HG03159 (cell line): ENCODE data around the gene TSC22D1.

Source experiments
- ATAC-seq: cut with Tn5 transposase; IDR thresholded peaks from one replicate; pipeline ENCODE4 v1.9.1; 2021; ENCODE audit warnings: mild to moderate bottlenecking, moderate library complexity; ENCODE audit not compliant: unreplicated experiment

Gene TSC22D1

GRCh38 chr13:44508562-44509077, 67.5 kb downstream of the TSC22D1 start:
- ATAC-seq, result no peak

- ATAC-seq, result no peak
Measured at GRCh38 chr13:44507639-44508038, 68.5 kb downstream of the TSC22D1 start.

GRCh38 chr13:44506719-44507118, 69.4 kb downstream of the TSC22D1 start:
- ATAC-seq, result no peak

DNA sequence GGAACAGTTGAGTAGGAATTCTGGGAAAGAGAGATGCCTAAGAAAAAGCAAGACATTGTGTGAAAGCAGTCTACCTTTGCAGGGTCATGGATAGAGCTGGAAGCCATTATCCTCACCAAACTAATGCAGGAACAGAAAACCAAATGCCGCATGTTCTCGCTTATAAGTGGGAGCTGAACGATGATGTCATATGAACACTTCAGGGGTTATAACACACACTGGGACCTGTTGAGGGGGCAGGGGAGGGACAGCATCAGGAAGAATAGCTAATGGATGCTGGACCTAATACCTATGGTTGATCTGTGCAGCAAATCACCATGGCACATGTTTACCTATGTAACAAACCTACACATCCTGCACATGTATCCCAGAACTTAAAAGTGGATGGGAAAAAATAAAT, 69.9 kb downstream of the TSC22D1 start:
- no peak for ATAC-seq

DNA sequence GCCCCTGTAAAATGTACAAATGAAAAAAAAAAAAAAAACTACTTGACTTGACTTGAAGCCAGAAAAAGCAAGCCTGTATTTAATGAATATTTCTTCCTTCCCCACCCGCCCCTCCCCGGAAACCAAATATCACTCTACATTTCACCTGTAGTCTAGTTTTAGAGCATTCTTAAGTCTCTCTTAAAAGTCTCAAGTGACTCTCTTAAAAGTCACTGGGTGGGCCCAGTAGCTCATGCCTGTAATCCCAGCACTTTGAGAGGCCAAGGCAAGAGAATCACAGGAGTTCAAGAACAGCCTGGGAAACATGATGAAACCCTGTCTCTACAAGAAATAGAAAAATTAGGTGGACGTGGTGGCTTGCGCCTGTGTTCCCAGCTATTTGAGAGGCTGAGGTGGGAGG, 72.0 kb downstream of the TSC22D1 start:
- ATAC-seq, result no peak

GRCh38 chr13:44498969-44499368, 77.2 kb downstream of the TSC22D1 start:
- ATAC-seq, result no peak

- no peak for ATAC-seq
Measured at GRCh38 chr13:44498502-44498901, 77.6 kb downstream of the TSC22D1 start.

GRCh38 chr13:44497801-44498200, 78.3 kb downstream of the TSC22D1 start:
- no peak for ATAC-seq

GRCh38 chr13:44493213-44493812, 82.8 kb downstream of the TSC22D1 start:
- no peak for ATAC-seq

GRCh38 chr13:44489751-44490150, 86.4 kb downstream of the TSC22D1 start:
- no peak for ATAC-seq

- ATAC-seq, result no peak
Measured at GRCh38 chr13:44487989-44488388, 88.1 kb downstream of the TSC22D1 start.

DNA sequence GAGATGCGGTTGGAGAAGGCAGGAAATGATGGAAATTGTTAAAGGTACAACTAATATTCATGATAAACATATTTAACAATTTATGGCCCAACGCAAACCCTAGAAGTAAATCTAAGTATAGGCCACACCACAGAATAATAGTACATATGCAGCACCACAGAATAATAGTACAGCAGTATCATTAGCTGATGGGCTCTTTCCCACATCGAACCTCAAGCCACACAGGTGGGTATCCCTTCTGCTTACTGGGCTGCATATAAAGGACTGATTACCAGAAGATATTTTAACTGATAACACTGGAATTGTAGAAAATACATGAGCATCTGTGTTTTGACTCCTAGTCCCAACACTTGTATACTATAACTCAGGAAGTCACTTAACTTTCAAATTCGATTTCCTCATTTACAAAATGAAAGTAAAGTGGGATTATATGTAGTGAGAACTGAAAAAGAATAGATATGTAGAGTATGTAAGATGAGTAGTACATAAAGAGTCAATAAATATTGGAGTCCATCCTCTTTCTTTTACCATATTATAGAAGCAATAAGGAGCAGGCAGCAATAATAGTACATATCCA, 91.5 kb downstream of the TSC22D1 start:
- ATAC-seq, result peak; percentile 49

GRCh38 chr13:44474122-44474910, 101.8 kb downstream of the TSC22D1 start:
- no peak for ATAC-seq

DNA sequence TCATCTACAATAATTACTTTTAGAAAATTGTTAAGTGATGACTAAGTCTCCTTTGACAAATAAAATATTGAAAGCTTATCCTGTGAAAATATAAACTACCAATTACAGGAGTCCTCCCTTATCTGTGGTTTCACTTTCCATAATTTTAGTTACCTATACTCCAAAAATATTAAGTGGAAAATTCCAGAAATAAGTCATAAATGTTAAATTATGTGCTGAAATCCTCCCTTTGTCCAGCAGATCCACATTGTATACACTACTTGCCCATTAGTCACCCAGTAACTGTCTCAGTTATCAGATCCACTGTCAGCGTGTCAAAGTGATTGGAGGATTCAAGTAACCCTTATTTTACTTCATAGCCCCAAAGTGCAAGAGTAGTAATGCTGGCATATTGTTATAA, 104.4 kb downstream of the TSC22D1 start:
- no peak for ATAC-seq

DNA sequence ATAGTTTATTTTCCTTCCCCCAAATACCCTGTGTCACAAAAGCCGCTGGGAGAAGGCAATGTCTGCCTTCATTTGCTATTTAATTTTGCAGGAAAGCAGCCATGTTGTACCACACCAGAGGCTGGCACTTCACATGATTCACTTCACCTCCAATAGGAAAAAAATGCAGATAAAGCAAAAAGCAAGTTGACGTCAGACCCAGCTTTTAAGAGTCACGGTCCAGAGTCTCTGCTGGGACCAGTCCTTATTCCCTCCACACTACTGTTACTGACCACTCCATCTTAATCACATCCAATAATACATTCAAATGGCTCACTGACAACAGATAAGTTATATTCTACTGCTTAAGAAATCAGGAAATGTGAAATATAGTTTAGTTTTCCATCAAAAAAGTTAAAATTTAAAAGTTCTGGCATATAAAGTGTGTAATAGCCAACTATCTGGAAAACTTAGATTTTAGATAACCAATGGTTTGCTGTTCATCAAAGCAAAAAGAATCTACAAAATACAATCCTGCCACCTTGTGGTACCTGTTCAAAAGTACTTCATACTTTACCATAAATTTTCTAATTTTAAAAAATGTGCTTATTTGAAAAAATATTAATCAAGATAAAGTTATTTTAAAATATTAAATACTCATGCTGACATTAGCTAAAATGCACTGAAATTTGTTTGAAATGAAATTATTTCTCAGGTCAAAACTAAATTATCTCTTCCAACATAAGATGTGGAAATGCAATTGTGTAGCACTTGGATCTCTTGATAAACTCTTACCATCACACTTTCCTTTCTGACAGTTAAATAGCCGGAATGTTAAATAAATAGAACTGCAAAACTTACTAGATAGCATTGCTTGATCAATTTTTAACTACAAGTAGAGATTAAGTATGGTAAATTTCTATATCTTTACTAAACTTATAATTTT, 105.2 kb downstream of the TSC22D1 start:
- no peak for ATAC-seq

DNA sequence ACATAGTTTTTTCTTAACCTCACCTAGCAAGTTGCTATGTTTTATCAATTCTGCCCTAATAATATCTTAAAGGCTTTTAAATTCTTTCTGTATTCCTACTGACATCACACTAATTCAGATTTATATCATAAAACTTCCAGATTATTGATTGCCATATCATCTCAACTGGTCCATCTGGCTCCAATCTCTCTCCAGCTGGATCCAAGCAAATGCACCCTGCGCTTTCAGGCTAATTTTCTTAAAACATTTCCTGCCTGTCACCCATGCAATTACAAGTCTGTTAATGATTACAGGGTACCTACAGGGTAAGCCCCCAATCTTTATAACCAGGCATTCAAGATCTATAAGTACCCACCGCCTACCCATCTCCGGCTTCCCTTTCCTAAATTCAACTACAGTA, 107.3 kb downstream of the TSC22D1 start:
- ATAC-seq, result no peak

- no peak for ATAC-seq
Measured at GRCh38 chr13:44465318-44465717, 110.8 kb downstream of the TSC22D1 start.

DNA sequence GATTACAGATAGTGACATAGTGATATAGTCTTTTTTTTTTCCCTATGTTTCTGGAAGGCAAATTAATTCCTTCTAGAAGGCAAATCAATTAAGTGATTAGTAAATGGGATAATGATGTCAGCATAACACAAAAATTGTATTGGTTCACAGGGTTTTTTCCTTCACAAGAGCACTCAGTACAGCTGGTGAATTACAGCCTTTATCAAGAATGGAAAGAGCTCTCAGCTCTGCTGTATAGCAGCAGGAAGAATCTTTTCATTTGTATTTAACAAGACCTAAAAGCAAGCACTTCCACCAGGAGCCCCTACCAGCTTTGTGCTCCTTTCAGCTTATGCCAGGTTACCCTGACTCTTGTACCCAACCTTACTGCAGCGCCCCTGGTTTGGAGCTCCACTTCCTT, 111.7 kb downstream of the TSC22D1 start:
- ATAC-seq, result no peak

DNA sequence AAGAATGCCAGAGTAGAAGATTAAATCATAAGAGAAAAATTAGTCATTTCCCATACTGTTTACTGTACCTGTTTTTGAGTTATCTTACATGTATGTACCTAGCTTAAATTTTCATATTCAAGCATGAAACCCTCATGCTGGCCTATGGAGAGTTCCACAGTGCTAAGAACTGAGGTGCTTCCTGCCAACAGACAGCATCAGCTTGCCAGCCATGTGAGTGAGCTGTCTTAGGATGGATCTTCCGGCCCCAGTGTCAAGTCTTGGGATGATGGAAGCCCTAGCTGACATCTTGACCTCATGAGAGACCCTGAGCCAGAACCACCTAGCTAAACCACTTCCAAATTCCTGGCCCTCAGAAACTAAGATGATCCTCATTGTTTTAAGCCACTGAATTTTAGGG, 112.4 kb downstream of the TSC22D1 start:
- no peak for ATAC-seq

- ATAC-seq, result no peak
Measured at GRCh38 chr13:44459674-44460073, 116.5 kb downstream of the TSC22D1 start.
